ENCODE results near the gene NUP214. TPM values are rescaled to one million over a fixed set of nuclear protein-coding genes. Genes with fewer than 3 reads are reported as not detected.

Gene NUP214
- total and polyA plus RNA-seq, 2 of the 4 experiments (the other 2 are of a cell fraction) = 7.9 to 13.4 TPM

DNA sequence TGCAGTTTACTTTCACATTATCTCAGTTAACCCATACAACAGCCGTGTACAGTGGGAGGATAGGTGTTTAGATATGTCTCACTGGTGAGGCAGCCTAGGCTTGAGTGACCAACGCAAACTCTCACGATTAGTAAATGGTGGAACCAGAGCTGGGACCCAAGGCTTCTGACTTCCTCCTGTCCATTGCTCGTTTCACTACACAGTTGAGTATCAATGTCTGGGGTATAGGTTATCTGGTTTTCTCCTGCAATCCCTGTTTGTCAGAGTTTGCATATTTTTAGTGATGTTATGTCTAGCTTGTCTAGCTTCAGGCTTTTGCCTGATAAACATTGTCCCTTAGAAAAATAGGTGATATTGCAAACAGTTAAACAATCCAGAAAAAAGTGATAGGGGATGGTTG, 62.6 kb downstream of the NUP214 start:
- Histone ChIP-seq H3K4me3 (ENCODE audit: insufficient read depth, low read depth, low read length) (no peak overlapping the region), H3K9me1 (ENCODE audit: insufficient read depth, low read length) (peaks cover 2% of the 10 kb centered on the region; the same call in 1 of the 2 replicates), H2BK120ac (ENCODE audit: low read depth, low read length) (no peak overlapping the region), H2BK15ac (ENCODE audit: low read depth, low read length) (no peak overlapping the region), H2AFZ (replicated peaks; ENCODE audit: low read length, poor library complexity) (no peak overlapping the region), H2AK5ac (ENCODE audit: low read depth, low read length) (no peak overlapping the region), H2AK9ac (replicated peaks; ENCODE audit: low read depth, low read length, poor library complexity) (no peak overlapping the region), H4K91ac (ENCODE audit: insufficient read depth, low read depth, low read length) (no peak overlapping the region), H3K9me3 (ENCODE audit: control insufficient read depth, insufficient read depth, low read length) (no peaks in the 10 kb centered on the region), H3K4me1 (ENCODE audit: control insufficient read depth, insufficient read depth, low read length) (peaks cover 5% of the 10 kb centered on the region), H2BK5ac (ENCODE audit: low read depth, low read length, poor library complexity, severe bottlenecking) (no peak overlapping the region), H3K79me1 (ENCODE audit: low read depth in 1 of 2, low read length in 2 of 2) (peaks cover 3 to 10% of the 10 kb centered on the region in 2 experiments; a peak in 2 of 4 replicates), H3K27ac (ENCODE audit: insufficient read depth, low read length) (no peak overlapping the region), H4K20me1 (ENCODE audit: insufficient read depth, low read length) (no peaks in the 10 kb centered on the region), H3K4ac (ENCODE audit: low read depth, low read length) (no peak overlapping the region), H3K18ac (ENCODE audit: low read depth, low read length) (no peak overlapping the region), H3K23ac (ENCODE audit: low read depth, low read length) (no peak overlapping the region), H3K36me3 (ENCODE audit: control insufficient read depth, insufficient read depth, low read length) (peaks cover 25% of the 10 kb centered on the region), H4K5ac (ENCODE audit: low read depth, low read length) (no peak overlapping the region), H3K14ac (replicated peaks; ENCODE audit: low read depth, low read length) (no peak overlapping the region), H4K8ac (ENCODE audit: low read depth in 2 of 2, low read length in 2 of 2) (no peak overlapping the region), H3K27me3 (ENCODE audit: control insufficient read depth, insufficient read depth, low read length) (no peaks in the 10 kb centered on the region), H3K56ac (ENCODE audit: extremely low read depth, insufficient read depth, low read length) (no peak overlapping the region), H2BK20ac (ENCODE audit: low read depth, low read length) (no peak overlapping the region), H3K9ac (ENCODE audit: low read depth, low read length) (no peak overlapping the region), H3K4me2 (ENCODE audit: low read depth, low read length) (no peak overlapping the region)
- CTCF ChIA-PET = interaction anchor here (0.7 kb wide), 1 partner anchor 101 kb away, joined by 4 read pairs; no protein-coding TSS in a partner anchor
- no peak for ATAC-seq (ENCODE audit: low read depth)
- WGBS, 2 experiments (ENCODE audit: extremely low coverage in 2 of 2, insufficient read length in 1 of 2) = no CpG with 5 or more reads among the region's 4 CpGs
- no peak for TF ChIP-seq RFX5 (IDR thresholded peaks at IDR 0.05; ENCODE audit: low read depth, low read length)
- no peak for TF ChIP-seq MAFK (IDR thresholded peaks at IDR 0.05; ENCODE audit: low read depth, low read length)
- no peak for TF ChIP-seq MAZ (IDR thresholded peaks at IDR 0.05; ENCODE audit: borderline replicate concordance, low read depth, low read length)
- no peak for TF ChIP-seq RCOR1 (IDR thresholded peaks at IDR 0.05; ENCODE audit: insufficient replicate concordance, low read length)
- TF ChIP-seq, protein P1, sequence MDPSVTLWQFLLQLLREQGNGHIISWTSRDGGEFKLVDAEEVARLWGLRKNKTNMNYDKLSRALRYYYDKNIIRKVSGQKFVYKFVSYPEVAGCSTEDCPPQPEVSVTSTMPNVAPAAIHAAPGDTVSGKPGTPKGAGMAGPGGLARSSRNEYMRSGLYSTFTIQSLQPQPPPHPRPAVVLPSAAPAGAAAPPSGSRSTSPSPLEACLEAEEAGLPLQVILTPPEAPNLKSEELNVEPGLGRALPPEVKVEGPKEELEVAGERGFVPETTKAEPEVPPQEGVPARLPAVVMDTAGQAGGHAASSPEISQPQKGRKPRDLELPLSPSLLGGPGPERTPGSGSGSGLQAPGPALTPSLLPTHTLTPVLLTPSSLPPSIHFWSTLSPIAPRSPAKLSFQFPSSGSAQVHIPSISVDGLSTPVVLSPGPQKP (IDR thresholded peaks at IDR 0.05; ENCODE audit: borderline replicate concordance, low read depth, low read length) = no peak
- DNase-seq = no peak
- intact Hi-C loops (cut with micrococcal nuclease) (no loop called here), in situ Hi-C loops (cut with MboI; ENCODE audit: low sequenced_read_pairs) (no loop called here), dilution Hi-C loops (cut with HindIII; ENCODE audit: low sequenced_read_pairs, unreplicated experiment) (no loop called here)
- BruUV-seq (replicated peaks) = no TSS peak
- POLR2A ChIA-PET (ENCODE audit: unreplicated experiment) = no interaction called here
